Brain microvascular endothelial cell (primary cell): ENCODE measurements around the gene CDK4.

Experiments
- DNase-seq: peaks from one replicate; pipeline ENCODE4 v3.0.0-alpha.2; 2020
- H3K27ac ChIP-seq: fragments of 250-450 bp; sonication (Bioruptor Pico); 2 replicates; pipeline ENCODE4 v1.5.1; 2020; ENCODE audit warnings: mild to moderate bottlenecking, moderate library complexity
- H3K27me3 ChIP-seq: fragments of 250-450 bp; sonication (Bioruptor Pico); replicated peaks from 2 replicates; pipeline ENCODE4 v1.5.1; 2020; ENCODE audit warnings: mild to moderate bottlenecking
- H3K36me3 ChIP-seq: fragments of 250-450 bp; sonication (Bioruptor Pico); replicated peaks from 2 replicates; pipeline ENCODE4 v1.5.1; 2020; ENCODE audit warnings: mild to moderate bottlenecking
- H3K4me3 ChIP-seq: 2 replicates; pipeline ENCODE4 v1.5.1; 2011; ENCODE audit warnings: low read depth, mild to moderate bottlenecking, control low read depth, low read length, moderate library complexity
- in situ Hi-C: cut with HindIII; loops from 2 replicates; pipeline ENCODE4 v1.10.0; 2017; ENCODE audit warnings: low sequenced_read_pairs, low pct_ligation_motif_present
- TF ChIP-seq, protein P1 (sequence below): IDR thresholded peaks from 2 replicates; pipeline ENCODE4 v1.5.1; 2011; ENCODE audit warnings: low read depth, mild to moderate bottlenecking, moderate library complexity, low read length, control low read depth, inconsistent platforms; ENCODE audit errors: missing control alignments

CDK4 gene

DNA sequence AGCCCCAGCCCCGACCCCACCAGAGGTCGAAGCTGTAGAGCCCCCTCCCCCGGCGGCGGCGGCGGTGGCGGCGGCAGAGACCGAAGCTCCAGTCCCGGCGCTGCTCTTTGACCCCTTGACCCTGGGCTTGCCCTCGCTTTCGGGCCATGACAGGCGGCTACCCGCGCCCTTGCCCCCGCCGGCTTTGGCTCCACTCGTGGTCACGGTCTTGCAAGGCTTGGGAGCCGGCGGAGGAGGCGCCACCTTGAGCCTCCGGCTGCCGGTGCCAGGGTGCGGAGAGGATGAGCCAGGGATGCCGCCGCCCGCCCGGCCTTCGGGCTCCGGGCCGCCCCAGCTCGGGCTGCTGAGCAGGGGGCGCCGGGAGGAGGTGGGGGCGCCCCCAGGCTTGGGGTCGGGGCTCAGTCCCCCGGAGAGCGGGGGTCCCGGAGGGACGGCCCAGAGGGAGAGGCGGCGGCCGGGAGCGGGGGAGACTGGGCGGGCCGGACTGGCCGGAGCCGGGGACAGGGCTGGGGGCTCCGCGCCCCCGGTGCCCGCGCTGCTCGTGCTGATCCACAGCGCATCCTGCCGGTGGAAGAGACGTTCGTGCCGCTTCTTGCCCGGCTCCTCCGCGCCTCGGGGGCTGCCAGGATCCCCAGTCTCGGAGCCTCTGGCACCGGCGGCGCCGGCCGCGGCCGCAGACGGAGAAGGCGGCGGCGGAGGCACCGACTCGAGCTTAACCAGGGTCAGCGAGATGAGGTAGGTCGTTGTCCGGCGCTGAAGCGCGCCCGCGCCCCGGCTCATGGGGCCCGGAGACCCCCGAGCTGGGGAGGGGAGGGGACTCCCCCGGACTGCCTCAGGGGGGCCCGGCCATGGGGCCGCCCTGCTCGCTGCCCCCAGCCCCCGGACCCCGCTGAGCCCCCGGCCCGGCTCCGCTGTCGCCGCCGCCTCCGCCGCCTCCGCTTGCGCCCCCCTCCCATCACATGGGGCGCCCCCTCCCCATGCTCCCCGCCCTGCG is 14.3 kb downstream of the CDK4 start:
- H3K36me3 ChIP-seq: no peaks in the 10 kb centered on the region
- H3K27me3 ChIP-seq: peaks cover 48% of the 10 kb centered on the region
- no peak for DNase-seq
- no peak overlapping the region for H3K4me3 ChIP-seq
- TF ChIP-seq, protein P1, sequence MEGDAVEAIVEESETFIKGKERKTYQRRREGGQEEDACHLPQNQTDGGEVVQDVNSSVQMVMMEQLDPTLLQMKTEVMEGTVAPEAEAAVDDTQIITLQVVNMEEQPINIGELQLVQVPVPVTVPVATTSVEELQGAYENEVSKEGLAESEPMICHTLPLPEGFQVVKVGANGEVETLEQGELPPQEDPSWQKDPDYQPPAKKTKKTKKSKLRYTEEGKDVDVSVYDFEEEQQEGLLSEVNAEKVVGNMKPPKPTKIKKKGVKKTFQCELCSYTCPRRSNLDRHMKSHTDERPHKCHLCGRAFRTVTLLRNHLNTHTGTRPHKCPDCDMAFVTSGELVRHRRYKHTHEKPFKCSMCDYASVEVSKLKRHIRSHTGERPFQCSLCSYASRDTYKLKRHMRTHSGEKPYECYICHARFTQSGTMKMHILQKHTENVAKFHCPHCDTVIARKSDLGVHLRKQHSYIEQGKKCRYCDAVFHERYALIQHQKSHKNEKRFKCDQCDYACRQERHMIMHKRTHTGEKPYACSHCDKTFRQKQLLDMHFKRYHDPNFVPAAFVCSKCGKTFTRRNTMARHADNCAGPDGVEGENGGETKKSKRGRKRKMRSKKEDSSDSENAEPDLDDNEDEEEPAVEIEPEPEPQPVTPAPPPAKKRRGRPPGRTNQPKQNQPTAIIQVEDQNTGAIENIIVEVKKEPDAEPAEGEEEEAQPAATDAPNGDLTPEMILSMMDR: peak; percentile 39
- no peak overlapping the region for H3K27ac ChIP-seq
- in situ Hi-C loops: no loop called here

DNA sequence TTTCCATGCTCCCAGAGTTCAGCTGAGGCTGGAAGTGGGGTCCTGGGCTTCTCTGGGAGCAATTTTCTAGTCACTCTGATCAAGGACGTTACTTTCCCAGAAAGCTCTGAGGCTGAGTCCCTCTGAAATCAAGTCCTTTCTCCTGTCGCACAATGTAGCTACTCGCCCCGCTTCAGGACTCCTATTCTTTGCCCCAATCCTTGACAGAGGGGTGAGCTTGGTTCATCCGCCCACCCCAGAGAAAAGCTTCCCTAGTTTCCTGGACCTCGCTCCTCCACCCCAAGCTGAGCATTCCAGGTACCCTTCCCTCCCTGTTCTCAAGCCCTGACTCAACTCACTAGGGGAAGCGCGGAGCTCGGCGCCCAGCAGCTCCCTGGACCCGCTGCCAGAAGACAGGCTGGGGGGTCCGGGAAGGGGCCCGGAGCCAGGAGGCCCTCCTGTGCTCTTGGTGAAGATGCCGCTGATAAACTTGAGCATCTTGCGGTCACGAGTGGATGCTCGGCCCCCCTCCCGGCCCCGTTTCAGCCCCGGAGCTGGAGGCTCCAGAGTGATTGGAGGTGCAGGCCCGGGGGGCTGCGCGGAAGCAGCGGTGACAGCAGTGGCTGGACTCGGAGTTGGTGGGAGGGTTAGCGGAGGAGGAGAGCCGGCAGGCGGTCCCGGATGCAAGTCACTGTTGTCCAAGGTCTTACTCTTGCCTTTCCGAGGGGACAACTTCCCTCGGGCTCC is 15.2 kb downstream of the CDK4 start:
- no peak overlapping the region for H3K4me3 ChIP-seq
- no peak overlapping the region for H3K27ac ChIP-seq
- peaks cover 48% of the 10 kb centered on the region for H3K27me3 ChIP-seq
- in situ Hi-C loops: no loop called here
- TF ChIP-seq, protein P1: no peak
- DNase-seq: no peak
- no peaks in the 10 kb centered on the region for H3K36me3 ChIP-seq

DNA sequence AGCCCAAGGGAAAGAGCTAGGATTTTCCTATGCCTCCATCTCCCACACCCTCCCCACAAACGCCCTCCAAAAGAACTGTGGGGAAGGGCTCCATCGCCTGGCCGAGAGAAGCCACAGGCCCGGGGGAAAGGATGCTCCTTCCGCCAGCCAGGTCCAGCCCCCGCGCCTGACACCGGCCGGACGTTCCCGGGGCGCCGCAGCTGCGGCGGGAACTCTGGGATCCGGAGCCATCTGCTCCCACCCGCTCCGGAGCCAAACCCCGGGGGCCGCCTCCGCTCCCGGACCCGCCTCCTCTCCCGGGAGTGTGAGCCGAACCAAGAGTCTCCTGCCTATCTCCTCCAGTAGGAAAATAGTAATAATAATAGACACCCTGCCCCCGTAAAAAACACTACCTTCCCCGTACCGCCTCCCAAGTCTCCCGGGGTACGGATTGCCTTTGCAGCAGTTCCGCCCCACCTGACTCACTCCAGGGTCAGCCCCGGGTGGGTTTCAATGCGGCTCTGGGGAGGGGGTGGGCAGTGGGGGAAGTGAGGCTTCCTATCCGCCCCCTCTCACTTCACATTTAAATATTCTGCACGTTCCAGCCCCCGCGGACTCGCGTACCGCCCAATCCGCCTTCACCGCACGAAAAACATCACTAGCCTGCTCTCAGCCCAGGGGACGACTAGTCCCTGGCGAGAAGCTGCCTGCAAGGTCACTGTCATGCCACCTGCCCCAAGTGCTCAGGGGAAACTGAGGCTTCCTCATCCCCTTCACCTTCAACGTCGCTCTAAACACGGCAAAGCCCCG is 16.0 kb downstream of the CDK4 start:
- TF ChIP-seq, protein P1: peak; percentile 63
- in situ Hi-C loops: no loop called here
- no peak overlapping the region for H3K27ac ChIP-seq
- H3K36me3 ChIP-seq: no peaks in the 10 kb centered on the region
- peak overlapping the region; percentile 29 for H3K4me3 ChIP-seq
- H3K27me3 ChIP-seq: peaks cover 45% of the 10 kb centered on the region
- no peak for DNase-seq

DNA sequence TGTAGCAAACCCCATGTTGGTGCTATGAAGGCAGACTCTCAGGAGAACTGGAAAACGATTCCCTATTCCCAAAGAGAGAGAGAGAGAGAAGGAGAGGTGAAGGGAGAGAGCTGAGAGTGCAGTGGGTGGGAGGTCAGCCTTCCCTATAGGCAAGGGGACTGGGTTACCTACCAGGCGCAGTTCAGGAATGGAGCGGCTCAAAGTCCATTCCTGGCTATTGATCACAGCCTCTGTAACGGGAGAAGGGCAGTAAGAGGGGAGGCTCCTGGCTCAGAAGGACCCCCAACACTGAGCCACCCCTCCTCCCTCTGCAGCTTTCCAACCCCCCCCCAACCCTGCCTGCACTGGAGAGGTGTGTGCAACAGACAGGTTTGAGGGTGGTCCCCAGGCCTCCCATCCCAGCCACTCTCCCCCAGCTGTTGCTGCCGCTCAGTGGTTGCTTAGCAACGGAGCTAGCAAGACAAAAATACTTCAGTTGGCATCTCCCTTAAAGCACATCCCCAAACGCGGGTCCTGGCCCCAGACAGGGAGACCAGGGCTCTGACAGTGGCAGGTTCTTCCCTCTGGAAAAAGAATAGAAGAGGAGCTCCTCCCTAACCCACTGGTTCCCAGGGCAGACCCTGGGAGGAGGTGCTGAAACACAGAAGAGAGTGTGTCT is 16.8 kb downstream of the CDK4 start:
- peaks cover 39% of the 10 kb centered on the region for H3K27me3 ChIP-seq
- no peak overlapping the region for H3K27ac ChIP-seq
- no peak overlapping the region for H3K4me3 ChIP-seq
- TF ChIP-seq, protein P1: no peak
- H3K36me3 ChIP-seq: no peaks in the 10 kb centered on the region
- DNase-seq: no peak
- in situ Hi-C loops: no loop called here

DNA sequence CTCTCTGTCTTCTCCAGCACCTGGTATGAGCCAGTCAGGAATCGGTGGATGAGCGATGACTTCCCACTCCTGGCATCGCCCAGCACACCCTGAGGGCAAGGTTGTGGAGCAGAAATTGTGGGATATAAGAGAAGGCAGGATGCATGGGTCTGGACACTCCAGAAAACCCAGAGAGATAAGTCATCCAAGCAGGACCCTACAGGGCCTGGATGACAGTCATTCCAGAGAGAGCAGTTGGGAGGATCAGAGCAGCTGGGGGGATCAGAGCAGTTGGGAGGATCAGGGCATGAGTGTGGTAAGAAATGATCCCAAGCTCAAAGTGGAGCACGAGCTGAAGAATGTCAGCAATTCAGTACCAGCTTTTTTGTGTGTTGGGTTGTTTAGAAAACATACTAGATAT is 17.5 kb downstream of the CDK4 start:
- no peak overlapping the region for H3K4me3 ChIP-seq
- no peak overlapping the region for H3K27ac ChIP-seq
- TF ChIP-seq, protein P1: no peak
- no peak for DNase-seq
- no peaks in the 10 kb centered on the region for H3K36me3 ChIP-seq
- in situ Hi-C loops: no loop called here
- H3K27me3 ChIP-seq: peaks cover 34% of the 10 kb centered on the region
